Heart left ventricle (tissue), 16 donors: ENCODE results near the gene AK6. TPM values are rescaled to one million over a fixed set of nuclear protein-coding genes. Genes with fewer than 3 reads are reported as not detected.
A peak's percentile ranks its signal among the peaks of the same experiment; 100 is the strongest.

Source experiments
- ATAC-seq, 4 donors: fragments of 200-7000 bp; cut with Tn5 transposase; one replicate each; pipeline ENCODE4 v1.9.1; 2020 to 2022; ENCODE audit warnings: moderate library complexity in 4 of 4, mild to moderate bottlenecking in 3 of 4, moderate number of reproducible peaks in 1 of 4
- DNase-seq, 5 donors: peaks; one replicate each; pipeline ENCODE4 v3.0.0-alpha.2; 2020
- H3K27ac ChIP-seq, 12 donors: fragments of 200-600 bp; sonication (generic) in 4 of 12; one replicate each; pipeline versions ENCODE4 v1.5.0 to v1.8.0; 2016 to 2022; ENCODE audit warnings: mild to moderate bottlenecking in 2 of 12
- H3K27me3 ChIP-seq, 9 donors: fragments of 200-600 bp; sonication (generic) in 2 of 9; one replicate each; pipeline versions ENCODE4 v1.5.1 to v1.8.0; 2016 to 2022; ENCODE audit warnings: mild to moderate bottlenecking in 3 of 9
- H3K36me3 ChIP-seq, 9 donors: fragments of 200-600 bp; sonication (generic) in 2 of 9; one replicate each; pipeline versions ENCODE4 v1.5.0 to v1.8.0; 2018 to 2022; ENCODE audit warnings: mild to moderate bottlenecking in 2 of 9
- H3K4me1 ChIP-seq, 12 donors: fragments of 200-600 bp; sonication (generic) in 4 of 12; one replicate each; pipeline versions ENCODE4 v1.5.0 to v1.8.0; 2016 to 2022; ENCODE audit warnings: mild to moderate bottlenecking in 3 of 12
- H3K4me3 ChIP-seq, 12 donors: fragments of 200-600 bp; sonication (generic) in 4 of 12; one replicate each; pipeline versions ENCODE4 v1.5.0 to v1.8.0; 2017 to 2022; ENCODE audit warnings: mild to moderate bottlenecking in 9 of 12, moderate library complexity in 4 of 12
- H3K9me3 ChIP-seq, 12 donors: fragments of 200-600 bp; sonication (generic) in 4 of 12; one replicate each; pipeline versions ENCODE4 v1.5.0 to v1.8.0; 2016 to 2022; ENCODE audit warnings: mild to moderate bottlenecking in 1 of 12
- CTCF ChIP-seq, 12 donors: fragments of 200-600 bp; sonication (generic) in 4 of 12; IDR thresholded peaks; one replicate each; pipeline versions ENCODE4 v1.5.0 to v1.8.0; 2018 to 2022; ENCODE audit warnings: antibody characterized with exemption in 12 of 12, mild to moderate bottlenecking in 5 of 12
- POLR2A ChIP-seq, 2 donors: fragments of 450-650 bp; IDR thresholded peaks; one replicate each; pipeline ENCODE4 v1.6.1; 2017; ENCODE audit warnings: antibody characterized with exemption in 2 of 2, mild to moderate bottlenecking in 2 of 2, moderate library complexity in 2 of 2
- WGBS, 4 donors: extraction: QIAGEN DNeasy Blood & Tissue Kit in 2 of 4; methylation state at CpG; one replicate each; pipeline versions ENCODE4 v1.1.5 to v1.1.7; 2013 to 2018; 5-methylcytosine and 5-hydroxymethylcytosine counted together
- intact Hi-C, 10 donors: fragments of 100-400 bp; cut with DNase I; formaldehyde crosslinking; loops; one replicate each; pipeline versions ENCODE4 v1.11.1 to v1.14.2; 2022
- long read RNA-seq, 3 donors: library from polyadenylated mRNA; unstranded; transcript quantifications; one replicate each; pipeline ENCODE4 v2.0.0, GENCODE V29; 2020 to 2021
- polyA plus RNA-seq, 2 donors: library from polyadenylated mRNA; stranded (reverse); fragments of 200-250 nt; gene quantifications; one replicate each; pipeline ENCODE4 v1.2.3, GENCODE V29; 2013
- total RNA-seq, 9 donors: library from RNA; depleted of rRNA in 2 of 9; stranded (reverse); fragments of >200 nt in 2 of 9; fragmentation: NEBNext Ultra II Directional in 3 of 9; extraction: Animal tissue kit (Norgen Biotek cat#: 25700) in 3 of 9; gene quantifications; one replicate each; pipeline versions ENCODE4 v1.1.0 to v1.2.4, GENCODE V29; 2016 to 2023
- donor health status: ischemic (EF 13 %, LVEDD 7.1; RV severe dilation, severe dysfunction).
- donor health status: healthy with polysubstance abuse.
- donor health status: DM: no; HTN: yes; CAD: no.
- donor health status: DM: no; HTN: no; CAD: no.
- donor health status: ischemic (EF 25% LVEDD 6.9; RV normal size, moderate dysfunction).
- donor health status: ischemic (EF 25% LVEDD 5.7; RV mildly dilated, moderate dysfunction).
- donor health status: healthy.
- donor health status: DM: yes; HTN: yes; CAD: no.
- donor health status: ischemic (EF 35%, LVEDD 5.7; RV mildly dilated, moderate dysfunction).
- donor health status: nonischemic (EF 11% LVEDD 7.7; RV severe dilation, severe dysfunction).
- donor health status: DM: yes; HTN: yes; CAD: no.
- donor health status: PGD.
- donor health status: ischemic (EF 29% LVEDD 5.4; RV normal size, mild dysfunction).
- donor health status: nonischemic (EF 23%, LVEDD 6.1; RV moderate dilation, normal function).

Gene AK6
- total RNA-seq = 10 to 100 TPM; 26.2 to 43.8 (median 34.5) TPM
- polyA plus RNA-seq = 10 to 100 TPM; 42.0 to 58.9 TPM
- long read RNA-seq, donor 1, transcript AK6-202 (5 exons, 1,648 nt) = major isoform, 19 of 23 reads
- long read RNA-seq, donor 1, partial matches to known transcripts = 1 of 23 reads
- long read RNA-seq, donor 1, other reads (novel, unspliced or antisense) = 2 of 23 reads
- long read RNA-seq, donor 2, transcript AK6-202 (5 exons, 1,648 nt) = major isoform, 33 of 41 reads
- long read RNA-seq, donor 2, partial matches to known transcripts = 1 of 41 reads
- long read RNA-seq, donor 2, other reads (novel, unspliced or antisense) = 7 of 41 reads
- long read RNA-seq, donor 3, transcript AK6-202 (5 exons, 1,648 nt) = major isoform, 25 of 27 reads
- long read RNA-seq, donor 3, partial matches to known transcripts = 0 of 27 reads
- long read RNA-seq, donor 3, other reads (novel, unspliced or antisense) = 0 of 27 reads

GRCh38 chr5:69369340-69370121 lies at the start of gene AK6, which contains the start of the genes RAD17 and TAF9:
Gene AK6, minus strand, starts transcription at chr5:69369520. Its CDS starts 30 bp downstream, at chr5:69369490.
Gene RAD17, plus strand, starts transcription at chr5:69369818. Its CDS starts 2,391 bp downstream, at chr5:69372209.
Gene TAF9, minus strand, starts transcription at chr5:69369520. Its CDS starts 3,783 bp downstream, at chr5:69365737.
- Histone ChIP-seq H3K4me3 (peak within 1 kb of the TSS; percentile 54 to 94 (median 80)), H3K36me3 (peaks cover 0 to 43% (median 28%) of the 10 kb centered on the region in 9 donors), H3K4me1 (peaks cover 4 to 44% (median 25%) of the 10 kb centered on the region in 12 donors), H3K9me3 (no peaks in the 10 kb centered on the region), H3K27me3 (no peaks in the 10 kb centered on the region), H3K27ac (peak within 1 kb of the TSS; percentile 93 to 99 (median 98))
- intact Hi-C loops = loop anchor here in 6 of 10 donors (10.0 kb wide), 4 partner anchors 55 to 325 kb away; partner anchors contain the start of genes SLC30A5 (in 5 of the 6) and CDK7 (in 1 of the 6)
- WGBS, 4 donors = 0 to 1% (median 0%) methylated on average over 50 to 66 of the region's 66 CpGs
- TF ChIP-seq POLR2A (IDR thresholded peaks at IDR 0.05) (peak in 1 of 2 donors; percentile 66), CTCF (IDR thresholded peaks at IDR 0.05) (peak in 1 of 12 donors; percentile 10)
- ATAC-seq = peak; percentile 97 to 99 (median 98)
- peak; percentile 92 to 96 (median 95) for DNase-seq

- peaks cover 0 to 10% (median 0%) of the 10 kb centered on the region in 12 donors for H3K4me1 ChIP-seq
- no peak for TF ChIP-seq POLR2A (IDR thresholded peaks at IDR 0.05)
- no peak for TF ChIP-seq CTCF (IDR thresholded peaks at IDR 0.05)
- intact Hi-C loops = no loop called here
These were observed 49.2 kb upstream of the AK6 start for GRCh38 chr5:69418554-69418953.

DNA sequence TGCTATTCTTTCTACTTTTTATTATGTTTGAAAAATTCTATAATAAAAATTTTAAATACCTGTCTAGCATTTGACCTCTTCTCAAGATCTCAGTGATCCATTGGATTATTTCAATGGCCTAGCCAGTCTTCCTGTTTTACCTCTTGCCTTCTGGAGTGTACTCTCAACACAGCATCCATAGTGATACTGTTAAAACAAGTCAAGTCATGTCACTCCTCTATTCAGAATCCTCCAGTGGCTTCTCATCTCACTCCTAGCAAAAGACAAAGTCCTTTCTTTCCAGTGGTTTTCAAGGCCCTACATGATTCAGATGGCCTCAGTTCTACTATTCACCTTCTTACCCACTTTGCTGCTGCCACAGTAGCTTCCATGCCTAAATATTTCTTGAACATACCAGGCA lies 47.4 kb upstream of the AK6 start:
- H3K36me3 ChIP-seq = peaks cover 0 to 30% (median 11%) of the 10 kb centered on the region in 9 donors
- no peak overlapping the region for H3K4me3 ChIP-seq
- DNase-seq (no peak), ATAC-seq (no peak)
- peaks cover 0 to 8% (median 0%) of the 10 kb centered on the region in 9 donors for H3K27me3 ChIP-seq
- peaks cover 0 to 10% (median 0%) of the 10 kb centered on the region in 12 donors for H3K4me1 ChIP-seq
- intact Hi-C loops = no loop called here
- no peaks in the 10 kb centered on the region for H3K9me3 ChIP-seq
- TF ChIP-seq POLR2A (IDR thresholded peaks at IDR 0.05) (no peak), CTCF (IDR thresholded peaks at IDR 0.05) (no peak)
- H3K27ac ChIP-seq = no peak overlapping the region

More at GRCh38 chr5:69418554-69418953, 49.2 kb upstream of the AK6 start:
- peaks cover 0 to 15% (median 7%) of the 10 kb centered on the region in 9 donors for H3K36me3 ChIP-seq
- peaks cover 0 to 8% (median 0%) of the 10 kb centered on the region in 9 donors for H3K27me3 ChIP-seq
- H3K27ac ChIP-seq = no peak overlapping the region
- no peak for ATAC-seq
- no peaks in the 10 kb centered on the region for H3K9me3 ChIP-seq
- DNase-seq = no peak
- H3K4me3 ChIP-seq = no peak overlapping the region
- WGBS, 4 donors = 91 to 96% (median 95%) methylated on average over 3 of the region's 3 CpGs
